ENCODE data around the gene ZNF778. TPM values are rescaled to one million over a fixed set of nuclear protein-coding genes. Genes with fewer than 3 reads are reported as not detected.

Gene ZNF778
- total and polyA plus RNA-seq, 10 of the 15 experiments (the other 5 are each of a cell fraction or from before 2014, with no cell fraction given), result 0.20 to 9.7 (median 4.1) TPM

GRCh38 chr16:89246383-89246902 lies 28.9 kb downstream of the ZNF778 start (continued):
- TF ChIP-seq SRF (IDR thresholded peaks at IDR 0.05; ENCODE audit: low read depth in 2 of 2, low read length in 2 of 2), result no peak
- TF ChIP-seq TCF7 (IDR thresholded peaks at IDR 0.05; ENCODE audit: borderline replicate concordance), result no peak
- no peak for TF ChIP-seq MEF2B (IDR thresholded peaks at IDR 0.05; ENCODE audit: partially characterized antibody, poor library complexity, severe bottlenecking)
- no peak for TF ChIP-seq NBN (IDR thresholded peaks at IDR 0.05)
- no peak for TF ChIP-seq SP1 (IDR thresholded peaks at IDR 0.05; ENCODE audit: low read depth, low read length)
- TF ChIP-seq SMARCA5 (IDR thresholded peaks at IDR 0.05), result no peak
- TF ChIP-seq SMAD1 (IDR thresholded peaks at IDR 0.05; ENCODE audit: low read depth, partially characterized antibody), result no peak
- no peak for TF ChIP-seq NFYB (IDR thresholded peaks at IDR 0.05; ENCODE audit: insufficient read depth, low read depth, low read length)
- no peak for TF ChIP-seq REST (IDR thresholded peaks at IDR 0.05; ENCODE audit: low read depth, low read length)

Measured in GM12878 (cell line).